Upper lobe of left lung (tissue), 4 donors: ENCODE results near the gene THBS2.

Experiments used
- CTCF ChIP-seq, 6 experiments: fragments of 450-650 bp in 4 of 6; fragments of 200-600 bp in 2 of 6; sonication (generic) in 2 of 6; IDR thresholded peaks; one replicate each; pipeline ENCODE4 v1.5.1; 2016 to 2019; ENCODE audit warnings: antibody characterized with exemption in 6 of 6
- EP300 ChIP-seq, 4 donors: sonication (generic); formaldehyde crosslinking; IDR thresholded peaks; one replicate each; pipeline ENCODE4 v1.5.1; 2017; ENCODE audit warnings: antibody characterized with exemption in 4 of 4, control low read depth in 2 of 4
- POLR2A ChIP-seq, 4 donors: fragments of 450-650 bp; IDR thresholded peaks; one replicate each; pipeline ENCODE4 v1.5.1; 2016 to 2017; ENCODE audit warnings: antibody characterized with exemption in 4 of 4, mild to moderate bottlenecking in 2 of 4
- POLR2AphosphoS5 ChIP-seq, 2 donors: sonication (generic); formaldehyde crosslinking; IDR thresholded peaks; one replicate each; pipeline ENCODE4 v1.5.1; 2017; ENCODE audit warnings: antibody characterized with exemption in 2 of 2

- TF ChIP-seq CTCF (IDR thresholded peaks at IDR 0.05) (no peak), POLR2A (IDR thresholded peaks at IDR 0.05) (no peak), POLR2AphosphoS5 (IDR thresholded peaks at IDR 0.05) (no peak), EP300 (IDR thresholded peaks at IDR 0.05) (no peak)
These were observed 34.9 kb upstream of the THBS2 start for GRCh38 chr6:169288591-169288990.
